Bronchial epithelial cell (primary cell): ENCODE results near the gene ARSG. TPM values are rescaled to one million over a fixed set of nuclear protein-coding genes. Genes with fewer than 3 reads are reported as not detected.
A peak's percentile ranks its signal among the peaks of the same experiment; 100 is the strongest.
"Not testable (repeated sequence)": the region's sequence is repeated elsewhere in the genome, so short reads cannot be mapped to it uniquely, and the experiment has no call there.

Source experiments
- DNase-seq: peaks from one replicate; pipeline ENCODE4 v3.0.0-alpha.2; 2010; ENCODE audit warnings: low read depth
- FAIRE-seq: peaks from 2 replicates; lab custom pipeline; 2011; peaks lifted over from hg19 to GRCh38; lab: Jason Lieb, UNC
- H3K27me3 ChIP-seq: 2 replicates; pipeline ENCODE4 v1.5.1; 2011; ENCODE audit warnings: low read length; ENCODE audit not compliant: control insufficient read depth, insufficient read depth
- H3K36me3 ChIP-seq: 2 replicates; pipeline ENCODE4 v1.5.1; 2011; ENCODE audit warnings: low read length; ENCODE audit not compliant: control insufficient read depth, insufficient read depth
- H3K4me3 ChIP-seq: 2 replicates; pipeline ENCODE4 v1.5.1; 2011; ENCODE audit warnings: mild to moderate bottlenecking, low read depth, low read length, control low read depth
- CTCF ChIP-seq: IDR thresholded peaks from 2 replicates; pipeline ENCODE4 v1.5.1; 2011; ENCODE audit warnings: mild to moderate bottlenecking, moderate library complexity, low read length, control low read depth, inconsistent platforms; ENCODE audit not compliant: insufficient read depth, severe bottlenecking
- total RNA-seq: library from RNA; depleted of rRNA; stranded (reverse); fragments of >200 nt; gene quantifications from 2 replicates; pipeline ENCODE4 v1.2.1, GENCODE V29; 2014

The ARSG gene
- total RNA-seq, 1 donor from 2014 or later = 0.79 TPM

- TF ChIP-seq CTCF = no peak
- H3K36me3 ChIP-seq = no peaks in the 10 kb centered on the region
- H3K27me3 ChIP-seq = no peaks in the 10 kb centered on the region
- no peak for FAIRE-seq
- H3K4me3 ChIP-seq = no peak overlapping the region
- no peak for DNase-seq
These were observed 109.1 kb downstream of the ARSG start for GRCh38 chr17:68400404-68400735.

DNA sequence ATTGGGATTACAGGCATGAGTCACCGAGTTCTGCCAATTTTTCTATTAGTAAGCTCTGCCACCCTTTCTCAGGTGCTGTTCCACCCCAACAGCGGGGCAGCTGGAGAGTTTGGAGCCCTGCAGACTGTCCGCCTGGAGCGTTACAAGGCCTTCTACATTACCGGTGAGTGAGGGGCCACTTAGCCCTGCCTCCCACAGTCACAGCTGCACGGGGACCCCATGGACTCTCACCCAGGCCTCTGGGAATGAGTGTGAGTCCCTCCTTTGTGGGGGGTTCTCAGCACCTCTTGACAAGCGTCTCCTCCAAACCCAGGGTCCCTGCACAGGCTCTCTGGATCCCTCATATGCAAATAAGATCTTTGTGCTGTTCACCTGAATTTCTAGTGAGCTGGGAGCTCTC is 110.0 kb downstream of the ARSG start:
- H3K4me3 ChIP-seq = no peak overlapping the region
- DNase-seq (no peak), FAIRE-seq (no peak)
- TF ChIP-seq CTCF = no peak
- no peaks in the 10 kb centered on the region for H3K36me3 ChIP-seq
- H3K27me3 ChIP-seq = no peaks in the 10 kb centered on the region

DNA sequence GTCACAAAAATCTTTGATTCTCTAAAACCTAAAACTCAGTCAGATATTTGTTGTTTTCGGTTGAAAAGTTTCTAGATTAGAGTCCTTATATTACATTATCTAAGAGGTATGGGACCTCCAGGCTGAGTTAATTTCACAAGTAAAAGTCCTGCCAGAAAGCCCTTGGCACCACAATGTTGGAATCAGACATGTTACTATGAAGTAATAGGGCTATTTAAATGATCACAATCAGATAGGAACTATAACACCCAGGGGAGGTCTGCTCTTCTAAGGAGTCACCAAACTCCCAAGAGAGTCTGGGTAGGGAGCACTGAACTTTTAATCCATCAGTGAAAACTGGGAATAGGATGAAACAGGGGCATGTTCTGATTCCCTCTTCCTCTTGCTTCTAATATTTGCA is 111.8 kb downstream of the ARSG start:
- no peak for FAIRE-seq
- Histone ChIP-seq H3K36me3 (no peaks in the 10 kb centered on the region), H3K27me3 (no peaks in the 10 kb centered on the region), H3K4me3 (no peak overlapping the region)
- no peak for TF ChIP-seq CTCF
- no peak for DNase-seq

- not testable (repeated sequence) for H3K4me3 ChIP-seq, FAIRE-seq, DNase-seq, H3K27me3 ChIP-seq, H3K36me3 ChIP-seq
These were observed 112.5 kb downstream of the ARSG start for GRCh38 chr17:68403837-68404236.

DNA sequence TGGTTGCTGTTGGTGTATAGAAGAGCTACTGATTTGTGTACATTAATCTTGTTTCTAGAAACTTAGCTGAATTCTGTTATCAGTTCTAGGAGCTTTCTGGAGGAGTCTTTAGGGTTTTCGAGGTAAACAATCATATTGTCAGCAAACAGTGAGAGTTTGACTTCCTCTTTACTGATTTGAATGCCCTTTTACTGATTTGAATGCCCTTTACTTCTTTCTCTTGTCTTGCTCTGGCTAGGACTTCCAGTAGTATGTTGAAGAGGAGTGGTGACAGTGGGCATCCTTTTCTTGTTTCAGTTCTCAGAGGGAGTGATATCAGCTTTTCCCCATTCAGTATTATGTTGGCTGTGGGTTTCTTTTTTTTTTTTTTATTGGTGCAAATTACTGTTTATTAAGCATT is 116.4 kb downstream of the ARSG start:
- DNase-seq, H3K4me3 ChIP-seq, H3K36me3 ChIP-seq, FAIRE-seq, H3K27me3 ChIP-seq: not testable (repeated sequence)

- not testable (repeated sequence) for FAIRE-seq, H3K27me3 ChIP-seq, H3K36me3 ChIP-seq
- DNase-seq = peak; percentile 43
- peak overlapping the region; percentile 29 for H3K4me3 ChIP-seq
These were observed 122.6 kb downstream of the ARSG start for GRCh38 chr17:68413597-68414560.

DNA sequence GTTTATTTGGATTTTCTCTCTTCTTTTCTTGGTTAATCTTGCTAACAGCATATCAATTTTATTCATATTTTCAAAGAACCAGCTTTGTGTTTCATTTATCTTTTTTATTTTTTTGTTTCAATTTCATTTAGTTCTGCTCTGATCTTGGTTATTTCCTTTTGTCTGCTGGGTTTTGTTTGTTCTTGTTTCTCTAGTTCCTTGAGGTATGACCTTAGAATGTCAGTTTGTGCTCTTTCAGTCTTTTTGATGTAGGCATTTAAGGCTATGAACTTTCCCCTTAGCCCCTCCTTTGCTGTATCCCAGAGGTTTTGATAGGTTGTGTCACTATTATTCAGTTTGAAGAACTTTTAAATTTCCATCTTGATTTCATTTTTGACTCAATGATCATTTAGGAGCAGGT is 123.6 kb downstream of the ARSG start:
- not testable (repeated sequence) for FAIRE-seq, DNase-seq, H3K36me3 ChIP-seq, H3K27me3 ChIP-seq, H3K4me3 ChIP-seq

GRCh38 chr17:68417317-68417716 is 126.0 kb downstream of the ARSG start:
- TF ChIP-seq CTCF = no peak
- H3K36me3 ChIP-seq = peaks cover 2% of the 10 kb centered on the region
- FAIRE-seq (no peak), DNase-seq (no peak)
- H3K4me3 ChIP-seq = no peak overlapping the region
- no peaks in the 10 kb centered on the region for H3K27me3 ChIP-seq
